Measurements from ENCODE around the gene AMBRA1. TPM values are rescaled to one million over a fixed set of nuclear protein-coding genes. Genes with fewer than 3 reads are reported as not detected.

AMBRA1 gene
- total and polyA plus RNA-seq, 2 of the 8 experiments (the other 6 are each of a cell fraction or from before 2014, with no cell fraction given), result 14.2 to 37.4 TPM

GRCh38 chr11:46436113-46436512, 157.7 kb downstream of the AMBRA1 start:
- H3K27ac ChIP-seq (ENCODE audit: low read depth, low read length), result no peak overlapping the region
- ChIA-PET CTCF (ENCODE audit: partially characterized antibody) (interaction anchor here (0.7 to 1.8 kb wide), 7 partner anchors 10 to 106 kb away, joined by 3 to 6 read pairs (median 3); no protein-coding TSS in a partner anchor), POLR2A (ENCODE audit: partially characterized antibody) (no interaction called here)
- H3K79me2 ChIP-seq (ENCODE audit: control insufficient read depth in 1 of 2, insufficient read depth in 2 of 2, low read length in 2 of 2), result no peaks in the 10 kb centered on the region
- no peak overlapping the region for H3K4me3 ChIP-seq (ENCODE audit: extremely low read depth in 1 of 4, insufficient read depth in 2 of 4, low read depth in 3 of 4, low read length in 4 of 4)
- FAIRE-seq (no peak), DNase-seq (ENCODE audit: low read depth in 1 of 2, low spot score in 2 of 2) (no peak)
- no peaks in the 10 kb centered on the region; the same call in 1 of the 2 replicates for H3K79me1 ChIP-seq (ENCODE audit: low read depth, low read length)
- H3K9ac ChIP-seq (replicated peaks in 1 of 4; ENCODE audit: extremely low read depth in 1 of 4, low read depth in 3 of 4, low read length in 3 of 4), result no peak overlapping the region; a peak in 1 of 7 replicates
- no peak overlapping the region for H2BK20ac ChIP-seq (ENCODE audit: low read length)
- peaks cover 7 to 15% (median 11%) of the 10 kb centered on the region in 4 experiments for H3K4me1 ChIP-seq (replicated peaks in 1 of 4; ENCODE audit: control insufficient read depth in 3 of 4, insufficient read depth in 4 of 4, low read length in 3 of 4)
- no peaks in the 10 kb centered on the region for H3K9me3 ChIP-seq (ENCODE audit: insufficient read depth in 2 of 2, low read depth in 1 of 2, low read length in 1 of 2)
- H2AFZ ChIP-seq (ENCODE audit: low read length), result no peak overlapping the region
- no peak overlapping the region for H4K8ac ChIP-seq (ENCODE audit: extremely low read depth, insufficient read depth, low read length)
- H3K4me2 ChIP-seq (ENCODE audit: insufficient read depth in 1 of 2, low read depth in 2 of 2, low read length in 2 of 2), result peak overlapping the region; percentile 36 to 55; a peak in 3 of 4 replicates
- H2AK5ac ChIP-seq (ENCODE audit: low read depth, low read length), result no peak overlapping the region
- H3K4ac ChIP-seq (replicated peaks; ENCODE audit: insufficient read length, low read depth, low read length), result no peak overlapping the region
- no peaks in the 10 kb centered on the region for H3K23me2 ChIP-seq (ENCODE audit: low read depth, low read length)
- H2BK12ac ChIP-seq (ENCODE audit: low read depth, low read length), result no peak overlapping the region; the same call in 1 of the 2 replicates
- H4K20me1 ChIP-seq (replicated peaks in 1 of 2; ENCODE audit: control insufficient read depth in 1 of 2, insufficient read depth in 2 of 2, low read length in 2 of 2), result peaks cover 4 to 5% of the 10 kb centered on the region in 2 experiments
- H4K5ac ChIP-seq (ENCODE audit: insufficient read length, low read depth, low read length), result no peak overlapping the region
- H3K18ac ChIP-seq (ENCODE audit: extremely low read depth, low read length), result no peak overlapping the region
- no peak overlapping the region for H4K91ac ChIP-seq (replicated peaks; ENCODE audit: insufficient read length, low read length)
- H3K14ac ChIP-seq (ENCODE audit: insufficient read length), result no peak overlapping the region
- no peak overlapping the region for H2BK5ac ChIP-seq (ENCODE audit: low read depth, low read length)
- no peaks in the 10 kb centered on the region for H3K27me3 ChIP-seq (replicated peaks in 1 of 4; ENCODE audit: control insufficient read depth in 3 of 4, extremely low read depth in 1 of 4, insufficient read depth in 3 of 4, low read length in 3 of 4)
- H3K23ac ChIP-seq (ENCODE audit: insufficient read length), result no peak overlapping the region
- H2BK15ac ChIP-seq (ENCODE audit: low read length), result no peak overlapping the region
- H3K36me3 ChIP-seq (ENCODE audit: control insufficient read depth in 2 of 4, insufficient read depth in 4 of 4, low read length in 3 of 4), result peaks cover 0 to 21% (median 6%) of the 10 kb centered on the region in 4 experiments; a peak in 3 of 8 replicates
- H2BK120ac ChIP-seq (replicated peaks; ENCODE audit: low read depth, low read length), result no peak overlapping the region
- 63% methylated on average over 3 of the region's 3 CpGs; no CpG with 5 or more reads in 1 of the 2 experiments for WGBS, 2 experiments (ENCODE audit: extremely low coverage in 1 of 2, insufficient coverage in 1 of 2, insufficient read length in 1 of 2, insufficient replicate concordance in 2 of 2, low coverage in 1 of 2, low lambda C conversion rate in 2 of 2, missing lambda C conversion rate in 1 of 2)
- no peak overlapping the region for H3K56ac ChIP-seq (replicated peaks; ENCODE audit: insufficient read length, low read depth, low read length)
- TF ChIP-seq EZH2 (IDR thresholded peaks at IDR 0.05; ENCODE audit: low read depth, low read length, severe bottlenecking) (no peak), POLR2AphosphoS5 (IDR thresholded peaks at IDR 0.05; ENCODE audit: low read depth, low read length) (no peak), RAD21 (IDR thresholded peaks at IDR 0.05 in 1 of 2, conservative IDR thresholded peaks at IDR 0.05 in 1 of 2; ENCODE audit: low read depth in 2 of 2, low read length in 2 of 2) (no peak), GTF2F1 (IDR thresholded peaks at IDR 0.05; ENCODE audit: borderline replicate concordance, low read depth, low read length) (no peak), JUN (IDR thresholded peaks at IDR 0.05; ENCODE audit: low read depth, low read length) (no peak), SRF (IDR thresholded peaks at IDR 0.05; ENCODE audit: low read depth, low read length) (no peak), KDM1A (IDR thresholded peaks at IDR 0.05; ENCODE audit: borderline replicate concordance, low read length) (no peak), SUZ12 (IDR thresholded peaks at IDR 0.05; ENCODE audit: low read length) (no peak), SIX5 (IDR thresholded peaks at IDR 0.05; ENCODE audit: low read depth, low read length) (no peak), SP1 (IDR thresholded peaks at IDR 0.05; ENCODE audit: low read depth, low read length) (no peak), CBX5 (IDR thresholded peaks at IDR 0.05; ENCODE audit: low read depth, low read length) (no peak), TEAD4 (IDR thresholded peaks at IDR 0.05; ENCODE audit: low read depth, low read length) (no peak), CEBPB (IDR thresholded peaks at IDR 0.05; ENCODE audit: low read depth, low read length) (no peak), POLR2A (IDR thresholded peaks at IDR 0.05; ENCODE audit: control extremely low read depth in 1 of 2, low read depth in 2 of 2, low read length in 2 of 2) (no peak)
- TF ChIP-seq, protein P1, sequence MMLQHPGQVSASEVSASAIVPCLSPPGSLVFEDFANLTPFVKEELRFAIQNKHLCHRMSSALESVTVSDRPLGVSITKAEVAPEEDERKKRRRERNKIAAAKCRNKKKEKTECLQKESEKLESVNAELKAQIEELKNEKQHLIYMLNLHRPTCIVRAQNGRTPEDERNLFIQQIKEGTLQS (IDR thresholded peaks at IDR 0.05; ENCODE audit: insufficient read depth, low read depth, low read length), result no peak

All from H1 (cell line).